Uterus (tissue), 2 donors: ENCODE measurements around the gene SLC2A13.

ENCODE experiments used
- CTCF ChIP-seq, 4 experiments: fragments of 200-600 bp in 2 of 4; fragments of 450-650 bp in 2 of 4; sonication (generic) in 2 of 4; IDR thresholded peaks; one replicate each; pipeline ENCODE4 v1.5.1; 2016 to 2019; ENCODE audit warnings: antibody characterized with exemption in 4 of 4, mild to moderate bottlenecking in 2 of 4, moderate library complexity in 1 of 4
- POLR2A ChIP-seq, 2 donors: fragments of 450-650 bp; IDR thresholded peaks; one replicate each; pipeline ENCODE4 v1.6.1; 2016; ENCODE audit warnings: antibody characterized with exemption in 2 of 2, mild to moderate bottlenecking in 1 of 2, moderate library complexity in 1 of 2

DNA sequence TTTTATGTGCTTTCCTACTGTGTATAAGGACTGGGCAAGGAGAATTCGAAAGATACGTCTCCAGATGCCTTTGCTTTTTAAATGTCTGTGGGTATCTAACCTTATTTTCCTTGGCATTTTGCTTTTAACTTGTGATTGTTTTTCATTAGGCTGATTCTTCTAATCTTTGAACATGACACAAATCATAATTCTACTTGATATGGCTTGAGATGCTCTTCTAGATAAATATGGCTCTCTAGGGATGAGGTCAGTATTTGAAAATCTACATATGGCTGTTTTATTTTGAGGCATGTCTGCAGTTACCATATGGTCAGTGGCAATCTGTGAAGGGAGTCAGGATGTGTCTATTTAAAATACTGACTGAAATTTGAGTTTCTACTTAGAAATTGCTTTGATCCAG lies 139.2 kb downstream of the SLC2A13 start:
- TF ChIP-seq CTCF (IDR thresholded peaks at IDR 0.05): no peak
- no peak for TF ChIP-seq POLR2A (IDR thresholded peaks at IDR 0.05)
